ENCODE measurements around the gene SMIM33.
"Not testable (repeated sequence)": the region's sequence is repeated elsewhere in the genome, so short reads cannot be mapped to it uniquely, and the experiment has no call there.

Gene SMIM33

DNA sequence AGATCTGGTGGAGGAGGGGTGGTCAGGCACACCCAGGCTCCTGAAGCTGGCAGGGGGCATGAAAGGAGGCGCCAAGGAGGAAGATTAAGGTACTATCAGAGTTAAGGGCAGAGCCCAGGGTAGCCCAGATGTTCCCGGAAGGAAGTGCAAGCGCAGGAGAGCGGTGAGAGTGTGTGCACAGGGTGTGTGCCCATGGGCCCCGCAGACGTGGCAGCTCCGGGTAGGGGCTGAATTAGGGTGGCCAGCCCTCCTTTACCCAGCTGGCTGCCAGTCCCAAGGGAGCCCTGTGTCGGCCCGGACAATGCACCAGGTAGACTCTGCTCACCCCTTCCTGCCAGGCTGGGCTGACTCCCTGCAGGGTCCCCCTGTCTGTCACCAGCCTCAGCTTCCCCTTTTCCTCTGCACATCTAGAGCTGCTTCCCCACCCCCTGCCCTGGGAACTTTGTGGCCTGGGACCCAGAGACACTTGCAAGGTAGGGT is at the start of gene SMIM33:
Gene SMIM33 (plus strand): TSS at position 184 of the 480 bp plus-strand sequence. CDS start 118 bp downstream, at position 302.
- no peak for DNase-seq (ENCODE audit: low spot score)

DNA sequence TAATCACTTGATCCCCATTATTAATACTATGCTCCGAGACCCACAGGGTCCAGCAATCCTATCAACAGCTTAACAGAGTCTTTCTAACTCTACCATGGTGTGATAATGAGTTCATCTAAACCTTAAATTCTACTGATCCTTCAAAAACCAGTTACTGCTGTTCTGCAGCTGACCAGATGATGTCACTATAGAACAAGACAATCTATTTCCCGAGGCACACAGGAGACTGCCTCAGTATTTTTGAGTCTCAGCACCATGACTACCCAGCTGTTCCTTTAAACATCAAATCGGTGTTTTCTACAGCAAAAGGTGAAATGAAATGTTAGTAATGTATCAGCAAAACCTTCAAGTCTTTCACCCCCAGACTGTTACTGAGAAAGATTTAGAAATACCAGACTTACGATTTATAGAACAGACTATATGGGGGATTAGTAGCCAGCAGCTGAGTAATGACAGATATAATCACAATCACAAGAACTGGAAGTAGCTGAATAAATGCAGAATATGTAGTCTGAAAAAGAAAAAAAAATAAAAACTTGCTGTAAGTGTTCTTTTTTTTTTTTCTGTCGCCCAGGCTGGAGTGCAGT is 48.4 kb upstream of the SMIM33 start:
- peak; percentile 70 for DNase-seq (ENCODE audit: low spot score)

DNA sequence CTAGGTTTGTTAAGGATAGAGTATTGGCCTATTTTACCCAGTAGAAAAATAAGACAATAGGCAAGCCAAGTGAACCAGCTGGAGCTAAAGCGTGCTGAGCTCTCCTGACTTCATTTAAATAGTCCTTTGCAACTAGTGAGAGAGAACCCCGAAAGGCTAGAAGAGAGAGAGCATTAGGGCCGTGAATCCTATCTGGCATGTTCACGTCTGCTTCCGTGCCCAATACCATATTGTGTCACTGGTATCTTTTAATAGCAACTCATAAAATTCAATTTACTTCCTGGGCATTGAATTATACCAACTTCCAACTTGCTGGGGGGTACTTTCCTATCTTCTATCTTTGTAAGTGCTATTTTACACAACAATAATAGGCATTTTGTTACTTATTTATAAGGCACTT is 45.3 kb upstream of the SMIM33 start:
- DNase-seq (ENCODE audit: low spot score) = no peak

DNA sequence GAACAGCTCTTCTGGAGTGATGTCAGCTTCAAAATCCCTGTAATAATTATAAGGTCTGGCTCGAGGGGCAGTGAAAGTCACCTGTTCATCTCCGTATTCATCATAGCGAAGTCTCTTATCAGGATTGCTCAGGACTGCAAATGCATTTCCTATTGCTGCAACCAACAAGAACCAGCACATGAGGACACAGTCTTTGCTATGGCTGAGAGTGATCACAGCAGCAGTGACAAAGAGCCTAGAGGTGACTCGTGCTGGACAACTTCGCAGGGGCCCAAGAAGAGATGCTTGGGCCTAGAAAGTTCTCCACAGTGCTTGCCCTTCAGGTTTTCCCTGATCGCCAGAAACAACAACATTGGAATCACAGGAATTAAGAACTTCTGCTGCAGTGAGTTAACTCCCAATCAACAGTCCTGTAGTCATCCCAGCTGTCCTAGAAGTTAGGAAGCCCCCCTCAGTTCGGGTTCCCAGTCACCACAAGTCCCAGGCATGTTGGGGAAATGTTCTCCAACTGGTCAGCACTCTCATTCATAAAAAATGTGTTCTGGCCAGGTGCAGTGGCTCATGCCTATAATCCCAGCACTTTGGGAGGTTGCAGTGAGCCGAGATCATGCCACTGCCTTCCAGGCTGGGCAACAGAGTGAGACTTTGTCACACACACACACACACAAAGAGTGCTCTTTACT is 44.5 kb upstream of the SMIM33 start:
- DNase-seq (ENCODE audit: low spot score) = no peak

DNA sequence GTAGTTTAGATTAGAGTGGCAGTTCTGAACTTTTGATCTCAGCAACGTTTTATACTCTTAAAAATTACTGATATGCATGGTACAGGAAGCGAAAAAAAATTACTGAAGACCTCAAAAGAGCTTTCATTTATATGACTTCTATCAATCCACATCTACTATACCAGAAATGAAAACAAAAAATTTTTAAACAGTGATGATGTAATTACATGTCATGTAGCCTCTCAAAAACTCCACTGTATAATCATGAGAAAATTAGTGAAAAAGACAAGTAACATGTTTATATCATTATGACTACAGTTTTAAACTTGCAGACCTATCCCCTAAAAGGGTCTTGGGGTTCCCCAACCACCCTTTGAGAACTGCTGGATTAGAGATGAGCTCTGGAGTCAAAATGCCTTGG is 40.8 kb upstream of the SMIM33 start:
- DNase-seq (ENCODE audit: low spot score) = no peak

DNA sequence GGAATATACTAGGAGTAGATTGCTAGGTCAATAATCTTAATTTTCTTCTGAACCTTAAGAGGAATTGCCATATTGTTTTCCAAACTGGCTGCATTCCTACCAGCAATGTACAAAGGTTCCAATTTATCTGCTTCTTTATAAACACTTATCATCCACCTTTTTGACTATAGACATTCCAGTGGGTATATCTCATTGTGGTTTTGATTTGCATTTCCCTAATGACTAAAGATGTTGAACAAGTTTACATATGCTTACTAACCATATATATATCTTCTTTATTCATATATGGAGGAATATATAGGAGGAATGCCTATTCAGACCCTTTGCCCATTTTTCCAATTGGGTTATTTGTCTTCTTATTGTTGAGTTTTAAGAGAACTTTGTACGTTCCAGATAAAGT is 39.1 kb upstream of the SMIM33 start:
- no peak for DNase-seq (ENCODE audit: low spot score)

DNA sequence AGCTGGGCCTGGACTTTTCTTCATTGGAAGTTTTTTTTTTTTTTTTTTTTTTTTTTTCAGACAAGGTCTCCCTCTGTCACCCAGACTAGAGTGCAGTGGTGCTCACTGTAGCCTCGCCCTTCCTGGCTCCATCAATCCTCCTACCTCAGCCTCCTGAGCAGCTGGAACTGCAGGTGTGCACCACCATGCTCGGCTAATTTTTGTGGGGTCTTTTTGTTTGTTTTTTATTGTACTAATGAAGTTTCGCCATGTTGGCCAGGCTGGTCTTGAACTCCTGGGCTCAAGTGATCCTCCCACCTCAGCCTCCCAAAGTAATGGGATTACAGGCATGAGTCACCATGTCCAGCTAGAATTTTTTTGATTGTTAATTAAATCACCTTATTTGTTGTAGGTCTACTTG is 35.1 kb upstream of the SMIM33 start:
- no peak for DNase-seq (ENCODE audit: low spot score)

DNA sequence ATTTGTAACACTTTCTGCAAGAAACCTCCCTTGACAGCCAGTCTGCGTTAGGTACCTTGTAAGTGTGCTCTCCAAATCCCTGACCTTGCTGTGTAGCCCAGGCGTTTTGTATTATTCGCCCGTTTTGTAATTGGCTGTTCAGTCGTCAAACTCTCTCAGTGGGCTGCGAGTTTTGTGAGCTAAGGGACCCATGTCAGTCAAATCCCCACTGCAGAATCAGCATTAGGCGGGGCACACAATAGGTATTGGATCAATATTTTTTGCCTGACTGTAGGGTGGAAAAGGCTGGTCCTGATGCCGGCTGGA is 32.1 kb upstream of the SMIM33 start:
- DNase-seq (ENCODE audit: low spot score) = no peak

DNA sequence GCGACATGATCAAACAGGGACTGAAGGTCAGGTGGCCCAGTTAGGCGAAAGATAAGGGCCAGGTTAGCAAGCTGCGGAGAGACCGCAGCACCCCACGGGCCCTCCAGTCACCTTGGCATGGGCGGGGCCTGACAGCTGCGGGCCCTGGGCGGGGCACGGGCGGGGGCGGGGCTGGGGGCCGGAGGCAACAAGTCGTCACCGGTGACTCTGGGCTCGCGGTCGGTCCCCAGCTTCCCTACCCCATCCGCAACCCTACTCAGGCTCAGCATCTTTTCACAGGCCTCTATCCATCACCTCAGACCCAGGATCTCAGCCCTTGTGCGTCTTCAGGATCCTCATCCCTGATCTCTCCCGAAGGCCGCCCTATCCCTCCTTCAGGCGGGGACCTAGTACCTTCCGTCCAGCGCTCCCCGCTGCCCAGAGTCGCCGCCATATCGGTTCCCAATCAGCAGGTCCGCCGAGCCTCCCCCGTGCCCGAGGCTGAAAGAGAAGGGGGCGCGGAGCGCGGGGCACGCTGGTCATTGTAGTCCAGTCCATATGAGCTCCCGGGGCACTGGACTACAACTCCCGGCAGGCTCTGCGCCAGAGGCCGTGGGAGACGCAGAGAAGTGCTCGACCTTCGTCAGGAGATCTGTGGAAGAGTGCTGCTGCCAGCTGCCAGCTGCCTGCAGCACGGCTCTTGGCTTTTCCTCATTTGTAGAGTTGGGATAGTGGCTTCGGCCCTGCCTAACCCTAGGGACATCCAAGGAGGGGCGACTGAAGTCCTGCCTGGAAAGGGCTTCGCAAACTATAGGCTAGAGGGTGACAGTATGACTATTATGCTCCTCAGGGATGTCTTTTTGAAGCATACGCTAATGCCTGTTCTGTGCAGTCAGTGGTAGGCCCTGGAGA is 31.5 kb upstream of the SMIM33 start, which contains the start of gene DNAJC18:
Gene DNAJC18 (minus strand): TSS at position 513 of the 891 bp plus-strand sequence. CDS start 80 bp downstream, at position 433.
- peak; percentile 81 for DNase-seq (ENCODE audit: low spot score)

DNA sequence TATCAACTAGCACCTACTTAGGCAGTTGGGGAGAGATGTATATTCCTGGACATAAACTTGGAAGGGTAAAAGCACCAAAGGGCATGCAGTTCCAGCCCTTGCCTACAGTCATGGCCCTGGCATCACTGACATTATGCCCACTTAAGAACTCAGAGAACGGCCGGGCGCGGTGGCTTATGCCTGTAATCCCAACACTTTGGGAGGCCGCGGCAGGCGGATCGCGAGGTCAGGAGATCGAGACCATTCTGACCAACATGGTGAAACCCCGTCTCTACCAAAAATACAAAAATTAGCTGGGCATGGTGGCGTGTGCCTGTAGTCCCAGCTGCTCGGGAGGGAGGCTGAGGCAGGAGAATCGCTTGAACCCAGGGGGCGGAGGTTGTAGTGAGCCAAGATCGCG is 30.4 kb upstream of the SMIM33 start:
- not testable (repeated sequence) for DNase-seq (ENCODE audit: low spot score)

DNA sequence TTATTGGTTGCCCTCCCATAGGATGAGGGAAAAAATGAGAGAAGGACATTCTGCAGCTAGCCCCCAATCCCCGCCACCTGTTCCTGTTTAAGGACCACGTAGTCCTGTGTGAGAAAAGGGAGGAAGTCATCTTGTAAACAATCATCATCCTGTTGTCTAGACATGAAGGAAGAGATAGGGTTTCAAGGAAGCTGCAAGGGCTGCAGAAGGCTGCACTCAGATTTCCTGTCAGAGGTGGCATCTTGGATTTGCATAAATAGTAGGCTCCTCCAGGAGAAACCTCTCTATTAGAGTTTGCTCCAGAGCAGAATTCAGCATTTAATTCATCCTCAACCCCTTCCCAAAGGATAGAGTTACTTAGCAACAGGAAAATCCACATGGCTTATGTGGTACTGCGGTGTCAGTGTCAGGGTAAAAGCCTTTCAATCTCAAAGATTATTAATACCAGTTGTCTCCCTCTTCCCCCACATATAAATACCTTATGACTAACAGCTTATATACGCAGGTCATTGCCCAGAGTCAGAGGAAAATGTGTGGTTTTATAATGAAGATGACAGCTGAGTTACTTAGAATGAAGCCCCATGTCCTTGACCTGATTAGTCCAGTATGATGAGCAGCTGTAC is 26.9 kb upstream of the SMIM33 start:
- DNase-seq (ENCODE audit: low spot score) = no peak

DNA sequence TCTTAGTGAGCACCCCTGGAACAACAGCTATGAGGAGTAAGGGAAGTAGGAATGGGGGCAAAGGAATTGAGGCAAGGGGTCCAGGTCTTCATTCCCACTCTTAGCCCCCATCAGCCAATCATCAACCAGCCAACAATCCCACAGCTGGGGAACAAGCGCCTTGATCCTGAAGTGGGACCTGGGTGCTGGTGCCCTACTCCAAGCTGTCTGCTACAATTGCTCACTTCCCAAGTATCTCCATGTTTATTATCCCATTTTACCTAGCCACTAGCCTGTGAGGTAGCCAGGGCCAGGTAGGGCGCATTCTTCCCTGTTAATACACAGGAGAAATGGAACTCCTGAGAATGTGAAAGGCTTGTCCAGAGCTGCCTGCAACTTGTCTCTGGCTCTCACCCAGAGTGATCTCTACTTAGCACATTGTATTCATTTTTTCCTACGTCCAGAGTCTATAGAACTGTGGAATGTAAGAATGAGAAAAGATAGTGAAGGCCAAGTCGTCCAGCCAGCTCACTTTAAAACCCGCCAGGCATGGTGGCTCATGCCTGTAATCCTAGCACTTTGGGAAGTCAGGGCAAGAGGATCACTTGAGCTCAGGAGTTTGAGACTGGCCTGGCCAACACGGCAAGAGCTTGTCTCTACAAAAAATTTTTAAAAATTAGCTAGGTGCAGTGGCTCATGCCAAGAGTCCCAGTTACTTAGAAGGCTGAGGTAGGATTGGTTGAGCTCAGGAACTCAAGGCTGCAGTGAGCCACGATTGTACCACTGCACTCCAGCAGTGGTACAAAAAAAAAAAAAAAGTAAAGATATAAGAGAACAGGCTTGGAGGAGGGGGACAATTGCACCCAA is 25.3 kb upstream of the SMIM33 start:
- DNase-seq (ENCODE audit: low spot score) = no peak

DNA sequence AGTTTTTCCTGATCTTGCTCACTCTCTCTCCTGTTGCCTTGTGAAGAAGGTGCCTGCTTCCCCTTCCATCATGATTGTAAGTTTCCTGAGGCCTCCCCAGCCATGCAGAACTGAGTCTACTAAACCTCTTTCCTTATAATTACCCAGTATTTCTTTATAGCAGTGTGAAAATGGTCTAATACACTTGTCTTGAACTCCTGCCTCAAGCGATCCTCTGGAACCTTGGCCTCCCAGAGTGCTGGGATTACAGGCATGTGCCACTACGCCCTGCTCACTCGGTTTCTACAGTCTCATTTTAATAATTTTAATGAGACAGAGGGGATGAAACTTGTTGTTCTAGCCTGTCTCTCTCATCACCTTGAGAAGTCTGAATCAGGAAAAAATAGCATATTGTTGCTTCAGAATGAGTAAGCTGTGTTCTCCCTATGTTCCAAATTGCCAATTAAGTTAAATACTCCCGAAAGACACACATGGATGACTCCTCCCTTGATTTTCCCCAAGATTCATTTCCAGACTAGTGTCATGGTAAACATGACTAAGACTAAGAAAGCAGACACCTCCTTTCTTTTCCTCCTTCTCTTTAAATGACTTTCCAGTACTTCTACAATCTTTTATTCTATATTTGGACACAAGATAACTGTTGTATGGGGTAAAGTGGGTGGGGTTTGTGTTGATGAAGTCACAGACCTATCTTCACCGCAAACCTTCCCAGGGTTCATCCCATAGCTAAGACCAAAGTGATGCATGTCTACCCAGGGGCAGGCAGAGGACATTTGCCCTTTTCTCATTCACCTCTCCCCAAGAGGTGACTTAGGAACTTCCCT is 23.6 kb upstream of the SMIM33 start:
- no peak for DNase-seq (ENCODE audit: low spot score)

DNA sequence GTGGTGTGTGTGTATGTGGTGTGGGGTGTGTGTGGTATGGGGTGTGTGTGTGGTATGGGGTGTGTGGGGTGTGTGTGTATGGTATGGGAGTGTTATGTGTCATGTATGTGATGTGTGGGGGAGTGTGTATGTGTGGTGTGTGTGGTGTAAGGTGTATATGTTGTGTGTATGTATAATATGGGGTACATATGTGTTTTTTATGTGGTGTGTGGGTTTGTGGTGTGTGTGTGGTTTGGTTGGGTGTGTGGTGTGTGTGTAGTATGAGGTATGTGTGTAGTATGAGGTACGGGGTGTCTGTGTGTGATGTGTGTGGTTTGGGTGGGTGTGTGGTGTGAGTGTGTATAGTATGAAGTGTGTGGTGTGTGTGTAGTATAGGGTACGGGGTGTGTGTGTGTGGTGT is 19.6 kb upstream of the SMIM33 start:
- no peak for DNase-seq (ENCODE audit: low spot score)

DNA sequence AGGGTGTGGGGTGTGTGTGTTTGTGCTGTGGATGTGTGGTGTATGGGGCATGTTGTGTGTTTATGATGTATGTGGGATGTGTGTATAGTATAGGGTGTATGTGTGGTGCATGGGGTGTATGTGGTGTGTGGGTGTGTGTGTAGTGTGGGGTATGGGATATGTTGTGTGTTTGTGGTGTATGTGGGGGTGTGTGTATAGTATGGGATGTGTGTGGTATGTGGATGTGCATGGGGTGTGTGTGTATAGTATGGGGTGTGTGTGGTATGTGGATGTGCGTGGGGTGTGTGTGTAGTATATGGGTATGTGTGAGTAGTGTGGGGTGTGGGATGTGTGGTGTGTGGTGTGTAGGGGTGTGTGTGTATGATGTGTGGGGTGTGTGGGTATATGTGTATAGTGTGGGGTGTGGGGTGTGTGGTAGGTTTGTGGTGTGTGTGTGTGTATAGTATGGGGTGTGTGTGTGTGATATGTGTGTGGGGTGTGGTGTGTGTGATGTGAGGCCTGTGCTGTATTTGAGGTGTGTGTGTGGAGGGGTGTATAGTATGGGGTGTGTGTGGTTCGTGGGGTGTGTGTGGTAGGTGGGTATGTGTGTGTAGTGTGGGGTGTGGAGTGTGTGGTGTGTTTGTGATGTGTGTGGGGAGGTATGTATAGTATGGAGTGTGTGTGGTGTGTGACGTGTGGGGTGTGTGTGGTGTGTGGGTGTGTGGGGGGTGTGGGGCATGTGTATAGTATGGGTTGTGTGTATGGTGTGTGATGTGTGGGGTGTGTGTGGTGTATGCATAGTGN is 18.7 kb upstream of the SMIM33 start:
- no peak for DNase-seq (ENCODE audit: low spot score)

DNA sequence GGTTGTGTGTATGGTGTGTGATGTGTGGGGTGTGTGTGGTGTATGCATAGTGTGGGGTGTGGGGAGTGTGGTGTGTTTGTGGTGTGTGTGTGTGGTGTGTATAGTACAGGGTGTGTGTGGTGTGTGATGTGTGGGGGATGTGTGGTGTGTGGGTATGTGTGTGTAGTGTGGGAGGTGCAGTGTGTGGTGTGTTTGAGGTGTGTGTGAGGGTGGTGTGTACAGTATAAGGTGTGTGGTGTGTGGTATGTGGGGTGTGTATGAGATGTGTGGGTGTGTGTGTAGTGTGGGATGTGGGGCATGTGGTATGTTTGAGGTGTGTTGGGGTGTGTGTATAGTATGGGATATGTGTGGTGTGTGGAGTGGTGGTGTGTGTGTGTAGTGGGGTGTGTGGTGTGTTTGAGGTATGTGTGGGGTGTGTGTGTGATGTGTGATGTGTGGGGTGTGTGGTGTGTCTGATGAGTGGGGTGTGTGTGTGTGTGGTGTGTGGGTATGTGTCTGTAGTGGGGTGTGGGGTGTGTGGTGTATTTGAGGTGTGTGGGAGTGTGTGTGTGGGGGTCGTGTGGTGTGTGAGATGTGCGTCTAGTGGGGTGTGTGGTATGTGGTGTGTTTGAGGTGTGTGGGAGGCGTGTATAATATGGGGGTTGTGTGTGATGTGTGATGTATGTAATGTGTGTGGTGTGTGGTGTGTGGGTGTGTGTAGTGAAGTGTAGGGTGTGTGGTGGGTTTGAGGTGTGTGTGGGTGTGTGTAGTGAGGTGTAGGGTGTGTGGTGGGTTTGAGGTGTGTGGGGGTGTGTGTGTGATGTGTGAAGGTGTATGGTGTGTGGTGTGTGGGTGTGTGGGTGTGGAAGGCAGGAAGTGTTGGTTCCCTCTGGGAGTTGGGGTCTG is 16.9 kb upstream of the SMIM33 start:
- DNase-seq (ENCODE audit: low spot score) = no peak

DNA sequence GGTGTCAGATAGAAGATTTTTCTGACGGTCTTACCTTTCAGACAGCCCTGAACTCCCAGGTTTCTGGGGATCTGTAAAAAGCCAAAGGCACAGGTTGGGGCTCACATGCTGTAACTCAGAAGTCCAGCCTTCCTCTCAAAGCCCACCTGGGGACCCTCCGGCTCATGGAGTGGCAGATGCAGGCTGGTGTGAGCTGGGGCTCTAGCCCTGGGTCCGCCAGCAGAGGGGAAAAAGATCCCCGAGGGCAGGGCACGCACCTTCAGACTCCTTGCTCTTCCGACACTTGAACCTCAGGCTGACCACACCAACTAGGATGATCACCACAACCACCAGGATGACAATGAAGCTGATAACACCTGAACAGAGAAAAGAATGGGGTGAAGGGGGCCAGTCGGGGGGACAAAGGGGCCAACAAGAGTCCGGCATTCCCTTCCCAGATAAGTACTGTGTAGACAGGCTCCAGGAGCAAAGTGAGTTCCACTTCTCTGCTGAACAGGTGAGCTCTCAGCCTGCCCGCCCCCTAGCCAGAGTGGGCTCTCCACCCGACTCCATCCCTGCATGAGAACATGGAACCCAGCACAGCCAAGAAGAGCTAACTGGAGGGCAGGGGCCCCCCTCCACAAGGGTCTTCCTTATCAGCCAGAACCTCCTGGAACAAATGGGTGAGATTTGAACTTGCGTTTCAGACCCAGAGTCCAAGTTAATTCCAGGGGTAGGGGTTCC is 16.1 kb upstream of the SMIM33 start:
- DNase-seq (ENCODE audit: low spot score) = no peak

DNA sequence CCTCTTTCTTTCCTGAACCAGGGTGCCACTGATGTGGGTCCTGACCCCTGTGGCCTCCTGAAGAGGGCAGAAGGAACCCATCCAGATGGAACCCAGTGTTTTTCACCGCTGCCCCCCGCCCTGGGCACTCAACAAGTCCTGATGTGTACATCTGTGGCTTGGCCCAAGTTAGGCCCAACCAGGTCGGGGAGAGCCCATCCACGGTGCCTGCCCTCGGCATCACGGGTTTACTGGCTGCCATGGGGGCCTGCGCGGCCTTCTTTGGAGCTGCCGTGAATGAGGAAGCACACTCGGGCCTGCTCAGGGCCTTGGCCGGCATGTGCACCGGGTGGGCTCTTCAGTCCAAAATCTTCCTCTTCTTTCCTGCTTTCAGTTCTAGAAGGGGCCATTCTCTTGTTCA is 14.0 kb upstream of the SMIM33 start:
- DNase-seq (ENCODE audit: low spot score) = no peak
